ENCODE data around the gene ARHGAP8.

Gene ARHGAP8

GRCh38 chr22:44842417-44842816 is 90.0 kb downstream of the ARHGAP8 start:
- TF ChIP-seq CTCF (IDR thresholded peaks at IDR 0.05; ENCODE audit: low read length, missing control alignments), result no peak
- H3K4me3 ChIP-seq (replicated peaks; ENCODE audit: low read depth, low read length), result no peak overlapping the region
- no peak for DNase-seq (ENCODE audit: low read depth)

DNA sequence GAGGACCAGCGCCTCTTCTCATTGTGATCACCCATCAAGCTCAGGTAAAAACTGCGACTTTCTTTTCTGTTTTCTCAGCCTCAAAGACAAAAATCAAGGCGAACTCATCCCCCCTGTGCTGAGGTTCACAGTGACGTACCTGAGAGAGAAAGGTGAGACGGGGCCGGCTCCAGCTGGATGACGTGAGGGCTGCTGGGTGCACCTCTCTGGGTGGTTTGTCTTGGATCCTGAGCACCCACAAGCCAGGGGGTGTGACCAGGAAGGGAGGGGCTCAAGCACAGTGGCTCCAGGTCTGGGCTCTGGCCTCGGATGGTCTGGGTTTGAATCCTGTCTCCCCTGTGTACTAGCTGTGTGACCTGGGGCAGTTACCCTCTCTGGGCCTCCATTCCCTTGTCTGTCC is 92.8 kb downstream of the ARHGAP8 start:
- DNase-seq (ENCODE audit: low read depth), result no peak
- no peak overlapping the region for H3K4me3 ChIP-seq (replicated peaks; ENCODE audit: low read depth, low read length)
- no peak for TF ChIP-seq CTCF (IDR thresholded peaks at IDR 0.05; ENCODE audit: low read length, missing control alignments)

DNA sequence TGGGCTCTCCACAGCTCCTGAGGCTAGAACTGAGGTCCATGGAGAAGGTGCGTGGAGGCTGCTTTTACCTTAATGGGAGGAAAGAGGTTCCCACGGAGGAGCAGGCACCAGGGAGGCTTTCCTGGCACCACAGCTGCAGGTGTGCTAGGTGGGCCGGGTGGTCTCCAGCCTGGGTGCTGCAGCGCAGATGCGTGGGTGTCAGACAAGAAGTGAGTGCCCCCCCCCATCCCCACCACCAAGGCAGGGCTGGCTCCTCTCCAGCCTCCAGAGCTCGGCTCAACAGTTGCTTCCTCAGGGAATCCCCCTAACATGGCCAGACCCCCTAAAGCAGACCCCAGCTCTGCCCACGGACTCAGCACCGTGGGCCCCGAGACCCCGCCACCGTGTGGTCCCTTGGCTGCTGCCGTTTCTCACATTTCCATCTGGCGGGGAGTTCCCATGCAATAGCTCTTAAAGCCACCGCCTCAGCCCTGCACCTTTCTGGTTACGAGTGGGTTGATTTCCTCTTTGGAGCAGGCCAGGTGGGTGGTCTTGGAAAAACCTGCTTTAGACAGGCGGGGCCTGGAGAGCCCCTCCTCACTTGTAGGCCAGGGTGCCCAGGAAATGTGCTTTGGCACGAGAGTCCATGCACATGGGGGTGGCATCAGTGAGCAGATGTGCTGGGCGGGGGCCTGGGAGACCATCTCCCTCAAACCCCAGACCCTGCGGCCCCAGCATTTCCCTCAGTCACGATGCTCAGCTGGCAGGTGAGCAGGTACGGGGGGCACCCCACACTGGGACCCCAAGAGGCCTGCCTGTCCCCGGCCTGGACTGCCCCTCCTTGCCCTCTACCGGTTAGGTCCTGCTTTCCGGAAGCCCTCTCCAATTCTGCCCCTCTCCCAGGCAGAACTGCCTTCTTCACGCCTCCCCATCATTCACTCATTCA is 93.7 kb downstream of the ARHGAP8 start:
- DNase-seq (ENCODE audit: low read depth), result no peak
- no peak overlapping the region for H3K4me3 ChIP-seq (replicated peaks; ENCODE audit: low read depth, low read length)
- no peak for TF ChIP-seq CTCF (IDR thresholded peaks at IDR 0.05; ENCODE audit: low read length, missing control alignments)

- no peak for DNase-seq (ENCODE audit: low read depth)
- TF ChIP-seq CTCF (IDR thresholded peaks at IDR 0.05; ENCODE audit: low read length, missing control alignments), result no peak
- no peak overlapping the region for H3K4me3 ChIP-seq (replicated peaks; ENCODE audit: low read depth, low read length)
Observed at GRCh38 chr22:44846726-44847275, 94.4 kb downstream of the ARHGAP8 start.

- no peak for TF ChIP-seq CTCF (IDR thresholded peaks at IDR 0.05; ENCODE audit: low read length, missing control alignments)
- DNase-seq (ENCODE audit: low read depth), result no peak
- H3K4me3 ChIP-seq (replicated peaks; ENCODE audit: low read depth, low read length), result no peak overlapping the region
Observed at GRCh38 chr22:44847380-44847779, 95.0 kb downstream of the ARHGAP8 start.

- TF ChIP-seq CTCF (IDR thresholded peaks at IDR 0.05; ENCODE audit: low read length, missing control alignments), result no peak
- H3K4me3 ChIP-seq (replicated peaks; ENCODE audit: low read depth, low read length), result no peak overlapping the region
- no peak for DNase-seq (ENCODE audit: low read depth)
Observed at GRCh38 chr22:44847892-44848291, 95.5 kb downstream of the ARHGAP8 start.

All from fibroblast of pulmonary artery (primary cell).